C4-2B (cell line): ENCODE data around the gene CA10.

Source experiments
- CTCF ChIP-seq: fragments of 450-650 bp; conservative IDR thresholded peaks from 2 replicates; pipeline ENCODE4 v1.5.1; 2017; ENCODE audit warnings: mild to moderate bottlenecking
- ZFX ChIP-seq: fragments of 450-650 bp; IDR thresholded peaks from 2 replicates; pipeline ENCODE4 v1.6.1; 2017

GRCh38 chr17:51607512-51607911 is 551.0 kb downstream of the CA10 start:
- TF ChIP-seq CTCF = no peak
- no peak for TF ChIP-seq ZFX
